Activated CD8-positive, alpha-beta T cell treated with anti-CD3 and anti-CD28 coated beads for 36 hours (primary cell): Measurements from ENCODE around the gene ZC3H15. TPM values are rescaled to one million over a fixed set of nuclear protein-coding genes. Genes with fewer than 3 reads are reported as not detected.
"Not testable (repeated sequence)": the region's sequence is repeated elsewhere in the genome, so short reads cannot be mapped to it uniquely, and the experiment has no call there.

Experiments
- ATAC-seq: fragments of 200-7000 bp; cut with Tn5 transposase; one replicate; pipeline ENCODE4 v1.10.0; 2021; ENCODE audit warnings: mild to moderate bottlenecking, moderate library complexity
- CTCF ChIA-PET: fragments of 350-600 bp; sonication (Branson Sonifier 250); formaldehyde crosslinking; loops from one replicate; lab custom pipeline; 2021; ENCODE audit warnings: antibody characterized with exemption; lab: Charles Lee
- POLR2A ChIA-PET: fragments of 350-600 bp; sonication (Branson Sonifier 250); formaldehyde crosslinking; loops from one replicate; lab custom pipeline; 2021; ENCODE audit warnings: antibody characterized with exemption; lab: Charles Lee
- DNase-seq: peaks from one replicate; pipeline ENCODE4 v3.0.0-alpha.2; 2020
- H3K27ac Mint-ChIP-seq: one replicate; pipeline ENCODE4 v1.8.0; 2021; ENCODE audit warnings: mild to moderate bottlenecking, mixed read lengths
- H3K27me3 Mint-ChIP-seq: one replicate; pipeline ENCODE4 v1.8.0; 2021; ENCODE audit warnings: mixed read lengths
- H3K36me3 Mint-ChIP-seq: one replicate; pipeline ENCODE4 v1.8.0; 2021; ENCODE audit warnings: low read depth, mixed read lengths
- H3K4me1 Mint-ChIP-seq: one replicate; pipeline ENCODE4 v1.8.0; 2021; ENCODE audit warnings: low read depth, mixed read lengths
- H3K4me3 Mint-ChIP-seq: one replicate; pipeline ENCODE4 v1.8.0; 2021; ENCODE audit warnings: mild to moderate bottlenecking, moderate library complexity, mixed read lengths
- H3K9me3 Mint-ChIP-seq: one replicate; pipeline ENCODE4 v1.8.0; 2021; ENCODE audit warnings: mixed read lengths
- intact Hi-C: fragments of 100-400 bp; cut with micrococcal nuclease; formaldehyde crosslinking; loops from one replicate; pipeline ENCODE4 v1.10.0; 2022
- total RNA-seq, 2 experiments: library from RNA; stranded (reverse); gene quantifications; one replicate each; pipeline ENCODE4 v1.2.3, GENCODE V29; 2021
- TF ChIP-seq, protein P1 (sequence below): fragments of 200-600 bp; IDR thresholded peaks from one replicate; pipeline ENCODE4 v1.8.0; 2022; ENCODE audit warnings: antibody characterized with exemption, mild to moderate bottlenecking

The ZC3H15 gene
- total RNA-seq = 100 to 1,000 TPM; 101 to 106 TPM

GRCh38 chr2:186485871-186486650 lies at the start of gene ZC3H15:
Gene ZC3H15, plus strand, starts transcription at chr2:186486260. Its CDS starts 123 bp downstream, at chr2:186486383.
- Mint-ChIP-seq H3K36me3 (peaks cover 30% of the 10 kb centered on the region), H3K4me1 (peaks cover 59% of the 10 kb centered on the region), H3K9me3 (no peaks in the 10 kb centered on the region), H3K27ac (peak within 1 kb of the TSS; percentile 98), H3K27me3 (no peaks in the 10 kb centered on the region), H3K4me3 (peak within 1 kb of the TSS; percentile 97)
- POLR2A ChIA-PET = interaction anchor here (0.6 to 2.2 kb wide), 7 partner anchors 12 to 270 kb away, joined by 3 to 7 read pairs (median 3); partner anchors contain the start of gene ITGAV
- DNase-seq = peak; percentile 96
- CTCF ChIA-PET = interaction anchor here (2.4 to 2.5 kb wide), 2 partner anchors 16 to 19 kb away, joined by 7 to 12 read pairs; no protein-coding TSS in a partner anchor
- intact Hi-C loops = no loop called here
- TF ChIP-seq, protein P1, sequence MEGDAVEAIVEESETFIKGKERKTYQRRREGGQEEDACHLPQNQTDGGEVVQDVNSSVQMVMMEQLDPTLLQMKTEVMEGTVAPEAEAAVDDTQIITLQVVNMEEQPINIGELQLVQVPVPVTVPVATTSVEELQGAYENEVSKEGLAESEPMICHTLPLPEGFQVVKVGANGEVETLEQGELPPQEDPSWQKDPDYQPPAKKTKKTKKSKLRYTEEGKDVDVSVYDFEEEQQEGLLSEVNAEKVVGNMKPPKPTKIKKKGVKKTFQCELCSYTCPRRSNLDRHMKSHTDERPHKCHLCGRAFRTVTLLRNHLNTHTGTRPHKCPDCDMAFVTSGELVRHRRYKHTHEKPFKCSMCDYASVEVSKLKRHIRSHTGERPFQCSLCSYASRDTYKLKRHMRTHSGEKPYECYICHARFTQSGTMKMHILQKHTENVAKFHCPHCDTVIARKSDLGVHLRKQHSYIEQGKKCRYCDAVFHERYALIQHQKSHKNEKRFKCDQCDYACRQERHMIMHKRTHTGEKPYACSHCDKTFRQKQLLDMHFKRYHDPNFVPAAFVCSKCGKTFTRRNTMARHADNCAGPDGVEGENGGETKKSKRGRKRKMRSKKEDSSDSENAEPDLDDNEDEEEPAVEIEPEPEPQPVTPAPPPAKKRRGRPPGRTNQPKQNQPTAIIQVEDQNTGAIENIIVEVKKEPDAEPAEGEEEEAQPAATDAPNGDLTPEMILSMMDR = no peak
- peak; percentile 94 for ATAC-seq

DNA sequence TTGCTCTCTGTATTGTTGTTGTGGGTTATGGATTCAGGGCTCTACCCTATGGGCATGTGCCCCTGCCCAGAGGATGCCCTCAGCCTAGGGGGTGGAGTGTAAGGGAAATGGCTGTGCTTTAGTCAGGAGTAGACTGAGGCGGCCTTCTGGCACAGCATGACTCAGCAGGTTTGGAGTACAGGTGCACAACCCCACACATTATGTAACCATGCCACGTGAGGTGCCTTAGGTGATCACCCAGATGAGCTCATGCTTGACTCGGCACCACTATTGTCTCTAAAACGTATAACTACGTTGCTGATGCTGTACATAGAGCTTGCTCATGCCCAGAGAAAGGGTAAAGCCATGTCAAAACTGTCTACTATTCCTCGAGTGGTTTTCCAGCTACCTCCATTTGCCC lies 48.3 kb upstream of the ZC3H15 start:
- peaks cover 27% of the 10 kb centered on the region for H3K36me3 Mint-ChIP-seq
- no peak overlapping the region for H3K27ac Mint-ChIP-seq
- ATAC-seq (no peak), DNase-seq (no peak)
- H3K4me3 Mint-ChIP-seq = no peak overlapping the region
- CTCF ChIA-PET = no interaction called here
- POLR2A ChIA-PET = no interaction called here
- intact Hi-C loops = no loop called here
- no peaks in the 10 kb centered on the region for H3K27me3 Mint-ChIP-seq
- no peaks in the 10 kb centered on the region for H3K4me1 Mint-ChIP-seq
- TF ChIP-seq, protein P1 = no peak
- H3K9me3 Mint-ChIP-seq = peaks cover 7% of the 10 kb centered on the region

DNA sequence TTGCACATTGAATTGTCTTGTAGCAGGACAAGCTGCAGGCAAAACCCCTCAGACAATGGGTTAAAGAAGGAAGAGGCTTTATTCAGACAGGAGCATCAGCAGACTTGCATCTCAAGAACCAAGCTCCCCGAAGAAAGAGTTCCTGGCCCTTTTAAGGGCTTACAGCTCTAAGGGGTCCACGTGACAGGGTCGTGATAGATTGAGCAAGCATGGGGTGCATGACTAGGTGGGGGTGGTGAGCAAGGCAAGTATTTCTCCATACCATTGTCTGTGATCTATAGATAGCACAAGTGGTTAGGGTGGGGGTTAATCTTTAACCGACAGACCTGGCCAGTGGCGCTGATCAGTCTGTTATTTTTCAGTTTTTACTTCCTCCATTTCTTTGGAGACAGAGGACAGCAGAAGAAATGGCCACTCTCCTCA lies 46.4 kb upstream of the ZC3H15 start:
- ATAC-seq = not testable (repeated sequence)

GRCh38 chr2:186440506-186440905 lies 45.6 kb upstream of the ZC3H15 start:
- intact Hi-C loops = no loop called here
- ChIA-PET POLR2A (no interaction called here), CTCF (interaction anchor here (1.4 kb wide), 1 partner anchor 17 kb away, joined by 3 read pairs; no protein-coding TSS in a partner anchor)
- DNase-seq (no peak), ATAC-seq (no peak)
- H3K27ac Mint-ChIP-seq = no peak overlapping the region
- peaks cover 7% of the 10 kb centered on the region for H3K9me3 Mint-ChIP-seq
- H3K4me3 Mint-ChIP-seq = no peak overlapping the region
- H3K4me1 Mint-ChIP-seq = no peaks in the 10 kb centered on the region
- peaks cover 9% of the 10 kb centered on the region for H3K36me3 Mint-ChIP-seq
- H3K27me3 Mint-ChIP-seq = no peaks in the 10 kb centered on the region
- TF ChIP-seq, protein P1 = no peak

More for the DNA sequence above, 46.4 kb upstream of the ZC3H15 start:
- H3K27me3 Mint-ChIP-seq, CTCF ChIA-PET, H3K4me1 Mint-ChIP-seq, H3K9me3 Mint-ChIP-seq, POLR2A ChIA-PET, DNase-seq, intact Hi-C loops, H3K27ac Mint-ChIP-seq, H3K4me3 Mint-ChIP-seq: not testable (repeated sequence)
- H3K36me3 Mint-ChIP-seq = peaks cover 15% of the 10 kb centered on the region

DNA sequence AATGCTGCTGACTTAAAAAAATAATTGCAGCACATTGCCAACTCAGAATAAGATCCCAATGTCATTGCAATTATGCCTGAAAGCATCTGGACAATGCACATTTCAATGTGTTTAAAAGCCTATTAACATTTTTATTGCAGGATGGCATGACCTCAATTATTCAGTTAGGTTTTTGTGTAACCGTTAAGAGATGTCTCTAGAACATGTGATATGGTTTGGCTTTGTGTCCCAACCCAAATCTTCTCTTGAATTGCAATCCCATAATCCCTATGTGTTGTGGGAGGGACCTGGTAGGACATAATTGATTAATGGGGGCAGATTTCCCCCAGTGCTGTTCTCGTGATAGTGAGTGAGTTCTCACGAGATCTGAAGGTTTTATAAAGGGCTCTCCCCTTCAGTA lies 43.2 kb upstream of the ZC3H15 start:
- intact Hi-C loops = no loop called here
- DNase-seq = no peak
- Mint-ChIP-seq H3K4me1 (no peaks in the 10 kb centered on the region), H3K36me3 (peaks cover 7% of the 10 kb centered on the region), H3K27ac (no peak overlapping the region), H3K27me3 (no peaks in the 10 kb centered on the region), H3K9me3 (peaks cover 3% of the 10 kb centered on the region), H3K4me3 (no peak overlapping the region)
- POLR2A ChIA-PET = no interaction called here
- TF ChIP-seq, protein P1 = no peak
- no peak for ATAC-seq
- CTCF ChIA-PET = no interaction called here
